Epithelial cell of esophagus (primary cell): ENCODE results near the gene KIAA1217.

Experiments
- DNase-seq: peaks from one replicate; pipeline ENCODE4 v3.0.0; 2010; ENCODE audit warnings: low read depth
- H3K4me3 ChIP-seq: 2 replicates; pipeline ENCODE4 v1.5.1; 2011; ENCODE audit warnings: mild to moderate bottlenecking, low read length, control low read depth
- CTCF ChIP-seq: IDR thresholded peaks from 2 replicates; pipeline ENCODE4 v1.5.1; 2011; ENCODE audit warnings: low read depth, mild to moderate bottlenecking, low read length, control low read depth, inconsistent platforms; ENCODE audit not compliant: insufficient read depth; ENCODE audit errors: missing control alignments

Gene KIAA1217

GRCh38 chr10:24542314-24543270 is 333.7 kb downstream of the KIAA1217 start:
- no peak for TF ChIP-seq CTCF
- no peak overlapping the region for H3K4me3 ChIP-seq
- DNase-seq: no peak

GRCh38 chr10:24544776-24545175 is 335.8 kb downstream of the KIAA1217 start:
- DNase-seq: no peak
- no peak overlapping the region for H3K4me3 ChIP-seq
- TF ChIP-seq CTCF: no peak

- TF ChIP-seq CTCF: no peak
- H3K4me3 ChIP-seq: no peak overlapping the region
- no peak for DNase-seq
Measured at GRCh38 chr10:24545585-24545984, 336.6 kb downstream of the KIAA1217 start.

GRCh38 chr10:24550680-24551079 is 341.7 kb downstream of the KIAA1217 start:
- DNase-seq: no peak
- H3K4me3 ChIP-seq: no peak overlapping the region
- TF ChIP-seq CTCF: no peak

GRCh38 chr10:24551161-24551560 is 342.2 kb downstream of the KIAA1217 start:
- DNase-seq: peak; percentile 46
- TF ChIP-seq CTCF: no peak
- no peak overlapping the region for H3K4me3 ChIP-seq

- H3K4me3 ChIP-seq: no peak overlapping the region
- peak; percentile 80 for TF ChIP-seq CTCF
- peak; percentile 94 for DNase-seq
Measured at GRCh38 chr10:24552346-24553016, 343.5 kb downstream of the KIAA1217 start.
